Endothelial cell of umbilical vein (primary cell): ENCODE measurements around the gene CDIP1.

Experiments used
- CTCF ChIP-seq, 2 donors: IDR thresholded peaks; 1 replicate in 1 of 2; 2 replicates in 1 of 2; pipeline ENCODE4 v1.5.1; 2011; ENCODE audit warnings: low read length in 2 of 2, mild to moderate bottlenecking in 2 of 2, moderate library complexity in 2 of 2, control low read depth in 1 of 2, inconsistent platforms in 1 of 2, low read depth in 1 of 2; ENCODE audit not compliant: insufficient read depth in 1 of 2; ENCODE audit errors: extremely low read depth in 1 of 2
- EZH2 ChIP-seq: IDR thresholded peaks from 2 replicates; pipeline ENCODE4 v1.6.1; 2012; ENCODE audit warnings: borderline replicate concordance, low read depth, mild to moderate bottlenecking, moderate library complexity, low read length, inconsistent platforms; ENCODE audit not compliant: severe bottlenecking
- FOS ChIP-seq: IDR thresholded peaks from 2 replicates; pipeline ENCODE4 v1.6.1; 2011; ENCODE audit warnings: mild to moderate bottlenecking, low read length, moderate library complexity, borderline replicate concordance; ENCODE audit not compliant: insufficient read depth
- POLR2A ChIP-seq: IDR thresholded peaks from 2 replicates; pipeline ENCODE4 v1.6.1; 2012; ENCODE audit warnings: low read depth, mild to moderate bottlenecking, control low read depth, low read length
- POLR2AphosphoS5 ChIP-seq: IDR thresholded peaks from 2 replicates; pipeline ENCODE4 v1.6.1; 2012; ENCODE audit warnings: low read depth, mild to moderate bottlenecking, control low read depth, low read length, moderate library complexity; ENCODE audit not compliant: insufficient read depth

DNA sequence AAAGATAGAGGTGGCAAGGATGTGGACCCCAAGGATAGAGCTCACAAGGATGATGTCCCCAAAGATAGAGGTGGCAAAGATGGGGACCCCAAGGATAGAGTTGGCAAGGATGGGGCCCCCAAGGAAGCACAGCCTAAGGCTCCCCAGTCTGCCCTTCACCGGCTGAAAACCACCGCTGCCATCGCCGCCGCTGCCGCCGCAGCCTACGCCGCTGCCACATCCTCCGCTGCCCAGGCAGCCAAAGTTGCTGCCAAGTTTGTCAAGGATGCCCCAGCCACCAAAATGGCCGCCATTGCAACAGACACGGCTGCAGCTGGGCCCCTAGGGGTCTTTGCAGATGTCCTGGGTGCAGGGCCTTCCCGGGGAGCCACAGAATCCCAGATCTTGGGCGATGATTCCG is 37.4 kb upstream of the CDIP1 start:
- no peak for TF ChIP-seq CTCF (IDR thresholded peaks at IDR 0.05; ENCODE audit: extremely low read depth in 1 of 2, insufficient read depth in 1 of 2, low read depth in 1 of 2, low read length in 2 of 2)
- TF ChIP-seq POLR2AphosphoS5, result no peak
- no peak for TF ChIP-seq FOS
- TF ChIP-seq POLR2A, result no peak
- no peak for TF ChIP-seq EZH2
